ENCODE measurements around the gene RIC3. TPM values are rescaled to one million over a fixed set of nuclear protein-coding genes. Genes with fewer than 3 reads are reported as not detected.

Gene RIC3
- total and polyA plus RNA-seq, 2 donors (not counting 3 experiments of a cell fraction or from before 2014, with no cell fraction given) = not detected

DNA sequence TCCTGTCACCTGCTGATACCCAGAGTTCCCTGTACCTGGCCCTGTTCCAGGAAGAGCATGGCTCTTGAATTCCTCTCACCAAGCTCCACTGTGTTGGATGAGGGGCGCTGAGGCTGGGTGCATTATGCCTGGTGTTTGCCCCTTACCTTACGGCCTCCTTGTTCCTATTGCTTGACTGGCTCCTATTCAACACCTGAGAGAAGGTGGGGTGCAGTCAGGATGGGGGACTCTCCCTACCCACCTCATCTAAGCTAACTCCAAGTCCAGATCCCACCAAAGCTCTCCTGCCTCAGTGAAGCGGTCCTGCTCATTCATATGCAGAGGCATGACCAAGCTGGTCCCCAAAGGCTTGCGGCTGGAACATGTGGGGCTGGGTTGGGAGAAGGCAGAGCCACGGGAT is 35.8 kb upstream of the RIC3 start:
- peaks cover 12% of the 10 kb centered on the region for H3K4me1 ChIP-seq (ENCODE audit: control insufficient read depth, extremely low read depth, insufficient read depth, low read length)
- peaks cover 7 to 16% of the 10 kb centered on the region in 2 experiments for H3K27me3 ChIP-seq (ENCODE audit: control insufficient read depth in 2 of 2, insufficient read depth in 2 of 2, low read length in 2 of 2)
- H3K27ac ChIP-seq (ENCODE audit: insufficient read depth, low read depth, low read length) = no peak overlapping the region
- no peaks in the 10 kb centered on the region for H3K79me2 ChIP-seq (ENCODE audit: control insufficient read depth, insufficient read depth, low read length)
- no peaks in the 10 kb centered on the region for H3K9me1 ChIP-seq (replicated peaks; ENCODE audit: control insufficient read depth, extremely low read depth, insufficient read depth, low read length)
- H3K4me3 ChIP-seq (replicated peaks in 1 of 3; ENCODE audit: insufficient read depth in 1 of 3, low read depth in 1 of 3, low read length in 3 of 3) = no peak overlapping the region
- intact Hi-C loops (cut with micrococcal nuclease) = no loop called here
- dilution Hi-C loops (cut with MboI; ENCODE audit: extremely low pct_ligation_motif_present, low sequenced_read_pairs) = no loop called here
- no peak overlapping the region for H2AFZ ChIP-seq (ENCODE audit: low read depth, low read length)
- H3K9ac ChIP-seq (replicated peaks; ENCODE audit: extremely low read depth, insufficient read depth, low read length) = no peak overlapping the region
- POLR2A ChIA-PET = no interaction called here
- FAIRE-seq (no peak), DNase-seq (ENCODE audit: low read depth, low spot score) (no peak)
- no peaks in the 10 kb centered on the region for H4K20me1 ChIP-seq (replicated peaks; ENCODE audit: control insufficient read depth, extremely low read depth, insufficient read depth, low read length)
- no peaks in the 10 kb centered on the region for H3K9me3 ChIP-seq (replicated peaks; ENCODE audit: control insufficient read depth, insufficient read depth, low read length)
- no peaks in the 10 kb centered on the region for H3K36me3 ChIP-seq (ENCODE audit: control insufficient read depth in 2 of 2, extremely low read depth in 1 of 2, insufficient read depth in 2 of 2, low read length in 2 of 2)
- no TSS peak for BruUV-seq (replicated peaks)
- CTCF ChIA-PET = interaction anchor here (0.9 to 1.5 kb wide), 3 partner anchors 9 to 59 kb away, joined by 3 to 5 read pairs (median 4); partner anchors contain the start of gene LMO1
- no peak for TF ChIP-seq FOS (IDR thresholded peaks at IDR 0.05; ENCODE audit: borderline replicate concordance, insufficient read depth, low read length)
- no peak for TF ChIP-seq MYC (IDR thresholded peaks at IDR 0.05; ENCODE audit: low read depth, low read length)
- TF ChIP-seq, protein P1, sequence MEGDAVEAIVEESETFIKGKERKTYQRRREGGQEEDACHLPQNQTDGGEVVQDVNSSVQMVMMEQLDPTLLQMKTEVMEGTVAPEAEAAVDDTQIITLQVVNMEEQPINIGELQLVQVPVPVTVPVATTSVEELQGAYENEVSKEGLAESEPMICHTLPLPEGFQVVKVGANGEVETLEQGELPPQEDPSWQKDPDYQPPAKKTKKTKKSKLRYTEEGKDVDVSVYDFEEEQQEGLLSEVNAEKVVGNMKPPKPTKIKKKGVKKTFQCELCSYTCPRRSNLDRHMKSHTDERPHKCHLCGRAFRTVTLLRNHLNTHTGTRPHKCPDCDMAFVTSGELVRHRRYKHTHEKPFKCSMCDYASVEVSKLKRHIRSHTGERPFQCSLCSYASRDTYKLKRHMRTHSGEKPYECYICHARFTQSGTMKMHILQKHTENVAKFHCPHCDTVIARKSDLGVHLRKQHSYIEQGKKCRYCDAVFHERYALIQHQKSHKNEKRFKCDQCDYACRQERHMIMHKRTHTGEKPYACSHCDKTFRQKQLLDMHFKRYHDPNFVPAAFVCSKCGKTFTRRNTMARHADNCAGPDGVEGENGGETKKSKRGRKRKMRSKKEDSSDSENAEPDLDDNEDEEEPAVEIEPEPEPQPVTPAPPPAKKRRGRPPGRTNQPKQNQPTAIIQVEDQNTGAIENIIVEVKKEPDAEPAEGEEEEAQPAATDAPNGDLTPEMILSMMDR (IDR thresholded peaks at IDR 0.05; ENCODE audit: extremely low read depth in 1 of 2, insufficient read depth in 1 of 2, low read depth in 1 of 2, low read length in 2 of 2) = no peak
- TF ChIP-seq, protein P2, sequence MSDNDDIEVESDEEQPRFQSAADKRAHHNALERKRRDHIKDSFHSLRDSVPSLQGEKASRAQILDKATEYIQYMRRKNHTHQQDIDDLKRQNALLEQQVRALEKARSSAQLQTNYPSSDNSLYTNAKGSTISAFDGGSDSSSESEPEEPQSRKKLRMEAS (IDR thresholded peaks at IDR 0.05; ENCODE audit: insufficient read depth, insufficient read length) = no peak
- no peak for TF ChIP-seq EZH2 (IDR thresholded peaks at IDR 0.05; ENCODE audit: borderline replicate concordance, low read depth, low read length, severe bottlenecking)
- TF ChIP-seq GATA2 (IDR thresholded peaks at IDR 0.05; ENCODE audit: insufficient read depth, insufficient read length, low read depth, low read length) = no peak
- TF ChIP-seq POLR2AphosphoS5 (IDR thresholded peaks at IDR 0.05; ENCODE audit: insufficient read depth, low read depth, low read length) = no peak
- no peak for TF ChIP-seq JUN (IDR thresholded peaks at IDR 0.05; ENCODE audit: borderline replicate concordance, insufficient read depth, insufficient read length, low read depth)
- TF ChIP-seq POLR2A (IDR thresholded peaks at IDR 0.05; ENCODE audit: low read depth, low read length) = no peak
- no peak overlapping the region for H3K4me2 ChIP-seq (ENCODE audit: insufficient read depth, low read length)
